Cerebellar nuclear complex (tissue), 1 donor: ENCODE results near the gene SEC22A.

Source experiments
- DNase-seq, 2 experiments: peaks; one replicate each; lab custom pipeline; 2025; lab: John Stamatoyannopoulos, UW

SEC22A gene

GRCh38 chr3:123287962-123288302 lies 86.2 kb downstream of the SEC22A start:
- DNase-seq: no peak

- no peak for DNase-seq
Observed at GRCh38 chr3:123289391-123290106, 87.8 kb downstream of the SEC22A start.

- DNase-seq: no peak
Observed at GRCh38 chr3:123290107-123290930, 88.6 kb downstream of the SEC22A start.

GRCh38 chr3:123290962-123291361 lies 89.2 kb downstream of the SEC22A start:
- no peak for DNase-seq

GRCh38 chr3:123291404-123291803 lies 89.7 kb downstream of the SEC22A start:
- no peak for DNase-seq

GRCh38 chr3:123292321-123293310 lies 90.9 kb downstream of the SEC22A start:
- no peak for DNase-seq

GRCh38 chr3:123294296-123294938 lies 92.7 kb downstream of the SEC22A start:
- no peak for DNase-seq

GRCh38 chr3:123295171-123295900 lies 93.6 kb downstream of the SEC22A start:
- DNase-seq: no peak

GRCh38 chr3:123295901-123296250 lies 94.1 kb downstream of the SEC22A start:
- DNase-seq: no peak

GRCh38 chr3:123296261-123296660 lies 94.5 kb downstream of the SEC22A start:
- DNase-seq: no peak

- no peak for DNase-seq
Observed at GRCh38 chr3:123296836-123297626, 95.3 kb downstream of the SEC22A start.

- DNase-seq: no peak
Observed at GRCh38 chr3:123297627-123297899, 95.8 kb downstream of the SEC22A start.

GRCh38 chr3:123298903-123299302 lies 97.2 kb downstream of the SEC22A start:
- DNase-seq: no peak

- no peak for DNase-seq
Observed at GRCh38 chr3:123299581-123299980, 97.8 kb downstream of the SEC22A start.

- no peak for DNase-seq
Observed at GRCh38 chr3:123300056-123300455, 98.3 kb downstream of the SEC22A start.

GRCh38 chr3:123300583-123300982 lies 98.8 kb downstream of the SEC22A start:
- DNase-seq: no peak

- no peak for DNase-seq
Observed at GRCh38 chr3:123301331-123302184, 99.8 kb downstream of the SEC22A start.

- no peak for DNase-seq
Observed at GRCh38 chr3:123302961-123303360, 101.2 kb downstream of the SEC22A start.

- DNase-seq: no peak
Observed at GRCh38 chr3:123303976-123304560, 102.3 kb downstream of the SEC22A start.
